ENCODE results near the gene MCM8.

GRCh38 chr20:5918856-5919625, 31.4 kb upstream of the MCM8 start:
- TF ChIP-seq CTCF (IDR thresholded peaks at IDR 0.05): no peak
- no peak for TF ChIP-seq ATF2 (CRISPR knock-in tag; IDR thresholded peaks at IDR 0.05; ENCODE audit: borderline replicate concordance, low read depth)
- no peak for TF ChIP-seq NR2C2 (CRISPR knock-in tag; IDR thresholded peaks at IDR 0.05)
